Right lobe of liver (tissue), 6 donors: Measurements from ENCODE around the gene TMEM170B. TPM values are rescaled to one million over a fixed set of nuclear protein-coding genes. Genes with fewer than 3 reads are reported as not detected.

Experiments
- ATAC-seq, 4 donors: fragments of 200-7000 bp; cut with Tn5 transposase; one replicate each; pipeline ENCODE4 v1.9.1; 2020; ENCODE audit warnings: mild to moderate bottlenecking in 4 of 4, moderate library complexity in 4 of 4
- DNase-seq, 3 donors: peaks; one replicate each; pipeline ENCODE4 v3.0.0-alpha.2; 2020
- H3K27ac ChIP-seq, 3 donors: fragments of 200-600 bp; one replicate each; pipeline ENCODE4 v1.8.0; 2022
- H3K27me3 ChIP-seq, 2 donors: fragments of 200-600 bp; one replicate each; pipeline ENCODE4 v1.8.0; 2022
- H3K36me3 ChIP-seq, 4 donors: fragments of 200-600 bp; sonication (generic) in 1 of 4; one replicate each; pipeline versions ENCODE4 v1.5.1 to v1.8.0; 2017 to 2022; ENCODE audit warnings: control low read depth in 1 of 4
- H3K4me1 ChIP-seq, 4 donors: fragments of 200-600 bp; sonication (generic) in 1 of 4; one replicate each; pipeline versions ENCODE4 v1.5.1 to v1.8.0; 2017 to 2022; ENCODE audit warnings: control low read depth in 1 of 4
- H3K4me3 ChIP-seq, 3 donors: fragments of 200-600 bp; one replicate each; pipeline ENCODE4 v1.8.0; 2022
- H3K9me3 ChIP-seq, 4 donors: fragments of 200-600 bp; sonication (generic) in 1 of 4; one replicate each; pipeline versions ENCODE4 v1.5.1 to v1.8.0; 2017 to 2022; ENCODE audit warnings: control low read depth in 1 of 4
- POLR2A ChIP-seq: fragments of 450-650 bp; IDR thresholded peaks from one replicate; pipeline ENCODE4 v1.6.1; 2017; ENCODE audit warnings: antibody characterized with exemption, mild to moderate bottlenecking
- WGBS: methylation state at CpG from one replicate; pipeline ENCODE4 v1.1.6; 2018; ENCODE audit warnings: low coverage, low lambda C conversion rate; ENCODE audit not compliant: insufficient coverage; ENCODE audit errors: missing lambda C conversion rate; 5-methylcytosine and 5-hydroxymethylcytosine counted together
- intact Hi-C, 2 donors: fragments of 100-400 bp; cut with DNase I; formaldehyde crosslinking; loops; one replicate each; pipeline versions ENCODE4 v1.11.2 to v1.14.1; 2022
- long read RNA-seq: library from polyadenylated mRNA; unstranded; transcript quantifications from one replicate; pipeline ENCODE4 v2.0.0, GENCODE V29; 2019
- total RNA-seq, 6 experiments: library from RNA; depleted of rRNA in 2 of 6; stranded (reverse); fragments of >200 nt in 2 of 6; fragmentation: NEBNext Ultra II Directional in 3 of 6; extraction: Animal tissue kit (Norgen Biotek cat#: 25700) in 3 of 6; gene quantifications; one replicate each; pipeline versions ENCODE4 v1.1.0 to v1.2.4, GENCODE V29; 2016 to 2023
- TF ChIP-seq, protein P1 (sequence below), 4 donors: fragments of 200-600 bp in 3 of 4; fragments of 450-650 bp in 1 of 4; IDR thresholded peaks; one replicate each; pipeline versions ENCODE4 v1.5.1 to v1.8.0; 2016 to 2022; ENCODE audit warnings: antibody characterized with exemption in 4 of 4, mild to moderate bottlenecking in 2 of 4
- donor health status: DM: no; HTN: yes; CAD: no.
- donor health status: DM: no; HTN: no; CAD: no.
- donor health status: DM: no; HTN: no; CAD: no.
- donor health status: DM: no; HTN: yes; CAD: no.
- donor health status: DM: no; HTN: yes; CAD: no.

The TMEM170B gene
- total RNA-seq, result 1 to 10 TPM; 3.6 to 6.7 (median 5.0) TPM
- long read RNA-seq, result 0 reads

GRCh38 chr6:11537229-11538051, at the start of gene TMEM170B:
Gene TMEM170B (plus strand): TSS chr6:11537749. CDS start chr6:11538278, 529 bp downstream.
- WGBS, result 0% methylated on average over 4 of the region's 110 CpGs
- Histone ChIP-seq H3K36me3 (no peaks in the 10 kb centered on the region), H3K27ac (peak within 1 kb of the TSS; percentile 69 to 87 (median 77)), H3K9me3 (no peaks in the 10 kb centered on the region), H3K27me3 (no peaks in the 10 kb centered on the region), H3K4me3 (peak within 1 kb of the TSS; percentile 86 to 94 (median 89)), H3K4me1 (peaks cover 0 to 24% (median 5%) of the 10 kb centered on the region in 4 donors)
- DNase-seq, result peak; percentile 97
- peak; percentile 94 to 98 (median 96) for ATAC-seq
- peak; percentile 62 for TF ChIP-seq POLR2A
- TF ChIP-seq, protein P1, sequence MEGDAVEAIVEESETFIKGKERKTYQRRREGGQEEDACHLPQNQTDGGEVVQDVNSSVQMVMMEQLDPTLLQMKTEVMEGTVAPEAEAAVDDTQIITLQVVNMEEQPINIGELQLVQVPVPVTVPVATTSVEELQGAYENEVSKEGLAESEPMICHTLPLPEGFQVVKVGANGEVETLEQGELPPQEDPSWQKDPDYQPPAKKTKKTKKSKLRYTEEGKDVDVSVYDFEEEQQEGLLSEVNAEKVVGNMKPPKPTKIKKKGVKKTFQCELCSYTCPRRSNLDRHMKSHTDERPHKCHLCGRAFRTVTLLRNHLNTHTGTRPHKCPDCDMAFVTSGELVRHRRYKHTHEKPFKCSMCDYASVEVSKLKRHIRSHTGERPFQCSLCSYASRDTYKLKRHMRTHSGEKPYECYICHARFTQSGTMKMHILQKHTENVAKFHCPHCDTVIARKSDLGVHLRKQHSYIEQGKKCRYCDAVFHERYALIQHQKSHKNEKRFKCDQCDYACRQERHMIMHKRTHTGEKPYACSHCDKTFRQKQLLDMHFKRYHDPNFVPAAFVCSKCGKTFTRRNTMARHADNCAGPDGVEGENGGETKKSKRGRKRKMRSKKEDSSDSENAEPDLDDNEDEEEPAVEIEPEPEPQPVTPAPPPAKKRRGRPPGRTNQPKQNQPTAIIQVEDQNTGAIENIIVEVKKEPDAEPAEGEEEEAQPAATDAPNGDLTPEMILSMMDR (IDR thresholded peaks at IDR 0.05), result no peak
- intact Hi-C loops, result no loop called here

DNA sequence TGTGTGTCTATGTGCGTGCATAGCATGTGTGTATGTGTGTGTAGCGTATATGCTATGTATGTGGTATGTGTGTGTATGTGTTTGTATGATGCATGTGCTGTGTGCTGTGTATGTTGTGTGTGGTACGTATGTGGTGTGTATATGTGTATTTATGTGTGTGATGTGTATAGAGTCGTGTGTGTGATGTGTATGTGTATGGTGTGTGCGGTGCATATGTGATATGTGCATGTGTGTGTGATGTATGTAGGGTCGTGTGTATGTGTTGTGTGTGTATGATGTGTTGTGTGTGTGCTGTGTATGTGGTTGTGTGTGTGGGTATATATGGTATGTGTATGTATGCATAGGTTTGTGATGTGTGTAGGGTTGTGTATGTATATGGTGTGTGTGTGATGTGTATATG, 46.6 kb upstream of the TMEM170B start:
- 96% methylated on average over 6 of the region's 6 CpGs for WGBS
- H3K9me3 ChIP-seq, result no peaks in the 10 kb centered on the region
- intact Hi-C loops, result no loop called here
- TF ChIP-seq POLR2A, result no peak
- TF ChIP-seq, protein P1 (IDR thresholded peaks at IDR 0.05), result no peak
- no peaks in the 10 kb centered on the region for H3K27me3 ChIP-seq
- H3K4me3 ChIP-seq, result no peak overlapping the region
- H3K36me3 ChIP-seq, result no peaks in the 10 kb centered on the region
- no peak for ATAC-seq
- peaks cover 0 to 3% (median 0%) of the 10 kb centered on the region in 4 donors for H3K4me1 ChIP-seq
- DNase-seq, result no peak
- H3K27ac ChIP-seq, result no peak overlapping the region

GRCh38 chr6:11491596-11492463, 45.7 kb upstream of the TMEM170B start:
- intact Hi-C loops, result no loop called here
- H3K27me3 ChIP-seq, result no peaks in the 10 kb centered on the region
- no peaks in the 10 kb centered on the region for H3K36me3 ChIP-seq
- no peaks in the 10 kb centered on the region for H3K9me3 ChIP-seq
- H3K4me3 ChIP-seq, result no peak overlapping the region
- 75% methylated on average over 8 of the region's 10 CpGs for WGBS
- ATAC-seq, result no peak
- peaks cover 0 to 4% (median 0%) of the 10 kb centered on the region in 4 donors for H3K4me1 ChIP-seq
- TF ChIP-seq POLR2A, result no peak
- TF ChIP-seq, protein P1 (IDR thresholded peaks at IDR 0.05), result no peak
- H3K27ac ChIP-seq, result no peak overlapping the region
- no peak for DNase-seq

DNA sequence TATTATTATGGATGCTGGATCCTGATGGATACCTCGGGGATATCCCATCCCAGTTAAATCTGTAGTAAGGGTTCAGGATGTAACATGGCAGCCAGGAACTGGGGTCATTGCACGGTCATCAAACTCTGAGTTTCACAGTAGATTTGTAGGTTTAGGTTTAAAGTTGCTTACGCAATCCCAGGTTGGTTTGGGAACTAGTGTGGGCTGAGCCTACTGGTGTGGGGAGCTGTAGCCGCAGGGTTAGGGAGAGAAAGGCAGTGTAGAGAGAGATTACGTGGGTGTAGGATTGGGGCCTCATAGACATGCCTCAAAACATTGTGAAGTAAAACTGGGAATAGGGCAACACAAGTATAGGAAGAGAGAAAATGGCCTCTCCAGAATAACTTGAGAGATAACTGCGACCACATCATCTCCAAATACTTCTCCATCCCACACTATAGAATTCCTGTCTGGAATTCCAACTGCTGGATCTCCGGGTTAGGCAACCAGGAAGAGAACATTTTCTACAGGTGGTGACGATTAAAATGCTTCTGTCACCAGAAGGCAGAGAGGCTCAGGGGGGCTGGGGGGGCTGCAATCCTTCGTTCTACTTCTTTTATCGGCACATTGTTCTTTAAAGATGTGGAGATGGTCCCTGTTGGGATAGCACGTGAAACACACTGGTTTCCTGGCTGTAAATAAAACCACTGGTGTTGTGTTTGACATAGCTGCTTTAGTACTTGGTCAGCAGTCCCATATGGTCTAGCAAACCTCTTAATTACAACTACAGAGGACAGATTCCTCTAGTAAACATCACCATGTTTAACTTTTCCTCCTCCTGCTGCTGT, 44.9 kb upstream of the TMEM170B start:
- 98% methylated on average over 10 of the region's 11 CpGs for WGBS
- TF ChIP-seq POLR2A, result no peak
- TF ChIP-seq, protein P1 (IDR thresholded peaks at IDR 0.05), result no peak
- ATAC-seq (no peak), DNase-seq (no peak)
- H3K27ac ChIP-seq, result no peak overlapping the region
- H3K36me3 ChIP-seq, result no peaks in the 10 kb centered on the region
- intact Hi-C loops, result no loop called here
- peaks cover 0 to 4% (median 0%) of the 10 kb centered on the region in 4 donors for H3K4me1 ChIP-seq
- no peaks in the 10 kb centered on the region for H3K9me3 ChIP-seq
- no peaks in the 10 kb centered on the region for H3K27me3 ChIP-seq
- no peak overlapping the region for H3K4me3 ChIP-seq
